ENCODE data around the gene COPA.

The COPA gene

DNA sequence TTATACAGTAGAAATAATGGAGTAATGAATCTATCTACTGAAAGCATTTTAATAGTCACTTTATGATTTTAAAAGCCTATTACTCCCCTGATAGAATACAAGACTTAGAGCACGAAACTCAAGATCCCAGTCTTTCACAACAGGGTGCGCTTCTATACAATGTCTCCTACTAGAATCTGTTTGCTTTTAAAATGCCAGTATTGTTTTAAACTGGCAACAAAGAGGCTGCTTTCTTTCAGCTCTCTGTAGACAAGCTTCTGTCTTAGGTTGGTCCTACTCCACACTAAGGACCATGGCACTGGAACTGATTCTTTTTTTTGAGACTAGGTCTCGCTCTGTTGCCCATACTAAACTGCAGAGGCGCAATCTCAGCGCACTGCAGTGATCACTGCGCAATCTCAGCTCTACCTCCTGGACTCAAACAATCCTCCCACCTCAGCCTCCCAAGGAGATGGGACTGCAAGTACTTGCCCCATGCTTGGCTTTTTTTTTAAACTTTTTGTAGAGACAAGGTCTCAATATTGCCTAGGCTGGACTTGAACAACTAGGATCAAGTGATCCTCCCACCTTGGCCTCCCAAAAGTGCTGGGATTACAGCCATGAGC, 85.5 kb downstream of the COPA start:
- Histone ChIP-seq H3K9ac (ENCODE audit: low read depth in 1 of 2, low read length in 2 of 2) (no peak overlapping the region), H3K36me3 (ENCODE audit: control insufficient read depth in 1 of 2, insufficient read depth in 2 of 2, low read length in 2 of 2) (peaks cover 0 to 15% of the 10 kb centered on the region in 2 donors), H3K9me3 (ENCODE audit: control insufficient read depth in 1 of 2, low read length in 2 of 2) (no peaks in the 10 kb centered on the region), H3K4me3 (ENCODE audit: low read depth in 1 of 2, low read length in 2 of 2) (no peak overlapping the region), H3K4me1 (ENCODE audit: control insufficient read depth in 1 of 2, insufficient read depth in 2 of 2, low read length in 2 of 2) (peaks cover 12 to 20% of the 10 kb centered on the region in 2 donors), H3K27ac (ENCODE audit: low read depth, low read length) (no peak overlapping the region), H3K27me3 (ENCODE audit: control insufficient read depth in 1 of 2, insufficient read depth in 2 of 2, low read length in 2 of 2) (no peaks in the 10 kb centered on the region)

DNA sequence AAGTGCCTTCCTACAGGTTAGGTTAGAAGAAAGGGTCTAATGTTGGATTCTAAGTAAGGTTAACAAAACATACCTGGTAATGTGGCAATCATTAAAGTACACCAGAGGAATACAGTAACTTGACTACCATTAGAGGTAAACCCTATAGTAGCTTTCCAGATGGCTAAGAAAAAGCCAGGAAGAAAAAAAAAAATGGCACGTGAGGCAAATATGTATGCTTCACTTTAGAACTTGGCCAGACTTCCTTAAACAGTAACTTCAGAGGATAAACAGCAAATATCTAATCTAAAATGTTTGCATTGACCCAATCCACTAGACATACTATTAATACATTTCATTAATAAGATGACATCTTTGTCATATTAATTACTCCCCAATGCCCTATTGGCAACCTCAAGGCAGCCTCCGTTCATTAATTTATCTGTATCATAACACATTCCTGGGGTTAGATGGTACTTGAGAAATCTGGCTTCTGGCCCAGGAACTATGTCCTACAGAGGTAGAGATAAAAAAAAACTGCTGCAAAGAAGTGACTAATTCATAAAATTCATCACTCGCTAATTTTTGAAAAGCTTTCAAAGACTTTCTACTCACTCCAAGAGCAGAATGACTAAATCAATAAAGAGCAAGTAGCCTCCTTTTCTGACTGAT, 86.5 kb downstream of the COPA start:
- peaks cover 0 to 15% of the 10 kb centered on the region in 2 donors for H3K36me3 ChIP-seq (ENCODE audit: control insufficient read depth in 1 of 2, insufficient read depth in 2 of 2, low read length in 2 of 2)
- H3K9ac ChIP-seq (ENCODE audit: low read depth in 1 of 2, low read length in 2 of 2): no peak overlapping the region
- peaks cover 12 to 20% of the 10 kb centered on the region in 2 donors for H3K4me1 ChIP-seq (ENCODE audit: control insufficient read depth in 1 of 2, insufficient read depth in 2 of 2, low read length in 2 of 2)
- no peak overlapping the region for H3K27ac ChIP-seq (ENCODE audit: low read depth, low read length)
- no peak overlapping the region for H3K4me3 ChIP-seq (ENCODE audit: low read depth in 1 of 2, low read length in 2 of 2)
- no peaks in the 10 kb centered on the region for H3K9me3 ChIP-seq (ENCODE audit: control insufficient read depth in 1 of 2, low read length in 2 of 2)
- H3K27me3 ChIP-seq (ENCODE audit: control insufficient read depth in 1 of 2, insufficient read depth in 2 of 2, low read length in 2 of 2): no peaks in the 10 kb centered on the region

DNA sequence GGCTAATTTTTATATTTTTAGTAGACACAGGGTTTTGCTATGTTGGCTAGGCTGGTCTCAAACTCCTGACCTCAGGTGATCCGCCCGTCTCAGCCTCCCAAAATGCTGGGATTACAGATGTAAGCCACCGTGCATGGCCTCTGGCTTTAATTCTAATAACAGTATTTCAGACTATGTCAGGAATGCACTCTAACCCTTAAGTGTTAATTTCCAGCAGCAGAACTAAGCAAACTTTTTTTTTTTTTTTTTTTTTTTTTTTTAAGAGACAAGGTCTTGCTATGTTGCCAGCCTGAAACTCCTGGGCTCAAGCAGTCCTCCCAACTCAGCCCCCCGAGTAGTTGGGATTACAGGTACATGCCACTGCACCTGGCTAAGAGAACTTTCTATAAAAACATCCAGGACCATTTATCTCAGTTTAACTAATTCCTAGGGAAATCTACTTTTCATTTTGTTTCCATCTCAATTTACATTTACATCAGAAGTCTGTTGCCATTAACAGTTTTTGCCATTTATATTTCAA, 87.2 kb downstream of the COPA start:
- H3K4me1 ChIP-seq (ENCODE audit: control insufficient read depth in 1 of 2, insufficient read depth in 2 of 2, low read length in 2 of 2): peaks cover 6 to 14% of the 10 kb centered on the region in 2 donors
- no peak overlapping the region for H3K27ac ChIP-seq (ENCODE audit: low read depth, low read length)

DNA sequence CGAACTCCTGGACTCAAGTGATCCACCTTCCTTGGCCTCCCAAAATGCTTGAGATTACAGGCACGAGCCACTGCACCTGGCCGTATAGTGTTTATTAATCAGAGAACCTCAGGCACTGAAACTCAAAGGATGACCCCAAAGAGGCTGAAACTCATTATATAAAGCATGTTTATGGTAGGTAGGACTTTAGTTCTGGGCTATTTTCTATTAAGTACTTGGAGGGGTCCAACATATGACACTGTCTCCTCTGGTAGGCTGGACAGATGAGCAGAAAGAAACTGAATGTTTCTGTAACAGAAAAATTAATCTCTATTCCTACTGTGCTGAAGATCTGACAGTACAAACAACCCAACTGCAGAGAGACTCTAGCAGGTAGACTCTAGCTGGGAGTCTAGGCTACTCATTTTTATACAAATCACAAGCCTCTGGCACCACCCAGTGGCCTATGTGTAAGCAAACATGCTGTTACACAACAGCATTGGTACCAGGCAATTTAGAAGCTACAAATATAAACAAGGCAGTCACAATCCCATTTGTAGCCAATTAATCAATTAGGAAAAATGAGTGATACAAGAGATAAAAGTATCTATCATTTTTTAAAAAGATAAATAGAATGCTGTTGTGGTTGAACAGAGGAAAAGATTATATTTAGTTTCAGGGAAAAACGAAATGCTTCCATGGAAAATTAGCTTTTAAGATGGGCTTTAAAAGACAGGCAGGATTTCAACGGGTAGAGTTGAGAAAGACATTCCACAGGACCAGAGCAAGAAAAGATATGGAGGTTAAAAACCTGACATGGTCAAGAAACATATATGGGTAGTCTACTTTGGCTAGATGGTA, 91.1 kb downstream of the COPA start:
- Histone ChIP-seq H3K36me3 (ENCODE audit: control insufficient read depth in 1 of 2, insufficient read depth in 2 of 2, low read length in 2 of 2) (peaks cover 0 to 15% of the 10 kb centered on the region in 2 donors), H3K27ac (ENCODE audit: low read depth, low read length) (no peak overlapping the region), H3K9me3 (ENCODE audit: control insufficient read depth in 1 of 2, low read length in 2 of 2) (no peaks in the 10 kb centered on the region), H3K9ac (ENCODE audit: low read depth in 1 of 2, low read length in 2 of 2) (peak overlapping the region in 1 of 2 donors; percentile 19), H3K27me3 (ENCODE audit: control insufficient read depth in 1 of 2, insufficient read depth in 2 of 2, low read length in 2 of 2) (no peaks in the 10 kb centered on the region), H3K4me1 (ENCODE audit: control insufficient read depth in 1 of 2, insufficient read depth in 2 of 2, low read length in 2 of 2) (peaks cover 0 to 6% of the 10 kb centered on the region in 2 donors), H3K4me3 (ENCODE audit: low read depth in 1 of 2, low read length in 2 of 2) (no peak overlapping the region)

More for the DNA sequence above, 87.2 kb downstream of the COPA start:
- Histone ChIP-seq H3K9me3 (ENCODE audit: control insufficient read depth in 1 of 2, low read length in 2 of 2) (no peaks in the 10 kb centered on the region), H3K4me3 (ENCODE audit: low read depth in 1 of 2, low read length in 2 of 2) (no peak overlapping the region), H3K27me3 (ENCODE audit: control insufficient read depth in 1 of 2, insufficient read depth in 2 of 2, low read length in 2 of 2) (no peaks in the 10 kb centered on the region), H3K36me3 (ENCODE audit: control insufficient read depth in 1 of 2, insufficient read depth in 2 of 2, low read length in 2 of 2) (peaks cover 0 to 15% of the 10 kb centered on the region in 2 donors), H3K9ac (ENCODE audit: low read depth in 1 of 2, low read length in 2 of 2) (no peak overlapping the region)

GRCh38 chr1:160251011-160251410, 92.0 kb downstream of the COPA start:
- no peaks in the 10 kb centered on the region for H3K9me3 ChIP-seq (ENCODE audit: control insufficient read depth in 1 of 2, low read length in 2 of 2)
- no peaks in the 10 kb centered on the region for H3K27me3 ChIP-seq (ENCODE audit: control insufficient read depth in 1 of 2, insufficient read depth in 2 of 2, low read length in 2 of 2)
- peaks cover 0 to 19% of the 10 kb centered on the region in 2 donors for H3K36me3 ChIP-seq (ENCODE audit: control insufficient read depth in 1 of 2, insufficient read depth in 2 of 2, low read length in 2 of 2)
- no peak overlapping the region for H3K27ac ChIP-seq (ENCODE audit: low read depth, low read length)
- no peak overlapping the region for H3K4me3 ChIP-seq (ENCODE audit: low read depth in 1 of 2, low read length in 2 of 2)
- H3K4me1 ChIP-seq (ENCODE audit: control insufficient read depth in 1 of 2, insufficient read depth in 2 of 2, low read length in 2 of 2): peaks cover 0 to under 1% of the 10 kb centered on the region in 2 donors
- H3K9ac ChIP-seq (ENCODE audit: low read depth in 1 of 2, low read length in 2 of 2): no peak overlapping the region

DNA sequence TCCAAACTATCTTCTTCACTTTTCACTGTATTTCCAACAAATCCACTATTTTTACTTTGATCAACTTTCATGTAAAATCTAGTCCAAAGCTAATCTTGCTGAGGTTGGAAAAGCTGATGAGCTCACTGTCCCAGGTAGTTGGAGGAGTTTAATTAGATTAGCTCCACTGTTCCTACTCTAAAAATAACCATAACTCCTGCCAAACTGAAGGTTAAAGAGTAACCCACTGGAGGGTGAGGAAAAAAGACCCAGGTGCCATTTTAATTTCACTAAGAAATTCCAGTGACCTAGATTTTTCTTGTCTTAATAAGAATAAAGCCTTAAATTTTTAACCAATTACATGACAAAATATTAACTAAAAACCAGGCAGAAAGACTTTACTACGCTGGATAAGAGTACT, 96.0 kb downstream of the COPA start:
- Histone ChIP-seq H3K36me3 (ENCODE audit: control insufficient read depth in 1 of 2, insufficient read depth in 2 of 2, low read length in 2 of 2) (peaks cover 11 to 23% of the 10 kb centered on the region in 2 donors), H3K9ac (ENCODE audit: low read depth in 1 of 2, low read length in 2 of 2) (no peak overlapping the region), H3K4me3 (ENCODE audit: low read depth in 1 of 2, low read length in 2 of 2) (no peak overlapping the region), H3K4me1 (ENCODE audit: control insufficient read depth in 1 of 2, insufficient read depth in 2 of 2, low read length in 2 of 2) (no peaks in the 10 kb centered on the region), H3K27me3 (ENCODE audit: control insufficient read depth in 1 of 2, insufficient read depth in 2 of 2, low read length in 2 of 2) (no peaks in the 10 kb centered on the region), H3K27ac (ENCODE audit: low read depth, low read length) (no peak overlapping the region), H3K9me3 (ENCODE audit: control insufficient read depth in 1 of 2, low read length in 2 of 2) (no peaks in the 10 kb centered on the region)

GRCh38 chr1:160245434-160245833, 97.6 kb downstream of the COPA start:
- peaks cover 11 to 28% of the 10 kb centered on the region in 2 donors for H3K36me3 ChIP-seq (ENCODE audit: control insufficient read depth in 1 of 2, insufficient read depth in 2 of 2, low read length in 2 of 2)
- no peaks in the 10 kb centered on the region for H3K4me1 ChIP-seq (ENCODE audit: control insufficient read depth in 1 of 2, insufficient read depth in 2 of 2, low read length in 2 of 2)
- H3K9ac ChIP-seq (ENCODE audit: low read depth in 1 of 2, low read length in 2 of 2): no peak overlapping the region
- no peak overlapping the region for H3K4me3 ChIP-seq (ENCODE audit: low read depth in 1 of 2, low read length in 2 of 2)
- no peaks in the 10 kb centered on the region for H3K9me3 ChIP-seq (ENCODE audit: control insufficient read depth in 1 of 2, low read length in 2 of 2)
- H3K27me3 ChIP-seq (ENCODE audit: control insufficient read depth in 1 of 2, insufficient read depth in 2 of 2, low read length in 2 of 2): no peaks in the 10 kb centered on the region
- H3K27ac ChIP-seq (ENCODE audit: low read depth, low read length): no peak overlapping the region

DNA sequence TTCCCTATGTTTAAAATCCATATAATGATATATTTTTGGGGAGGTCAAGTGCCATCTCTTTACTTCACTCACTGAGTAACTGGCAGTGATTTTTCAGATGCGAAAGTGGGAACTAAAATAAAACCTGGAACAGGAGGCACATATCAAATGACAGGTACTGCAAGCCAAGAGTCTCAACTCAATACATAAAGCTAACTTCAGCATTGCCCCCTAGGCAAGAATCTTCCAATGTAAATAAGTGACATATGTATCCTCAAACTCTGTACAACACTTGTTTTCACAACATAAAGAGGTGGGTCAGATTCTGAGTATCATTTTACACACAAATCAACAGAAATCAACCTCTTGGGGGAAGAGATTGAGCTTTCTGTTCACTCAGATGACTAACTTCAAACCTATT, 98.8 kb downstream of the COPA start:
- no peak overlapping the region for H3K9ac ChIP-seq (ENCODE audit: low read depth in 1 of 2, low read length in 2 of 2)
- no peaks in the 10 kb centered on the region for H3K9me3 ChIP-seq (ENCODE audit: control insufficient read depth in 1 of 2, low read length in 2 of 2)
- H3K36me3 ChIP-seq (ENCODE audit: control insufficient read depth in 1 of 2, insufficient read depth in 2 of 2, low read length in 2 of 2): peaks cover 23 to 36% of the 10 kb centered on the region in 2 donors
- H3K27me3 ChIP-seq (ENCODE audit: control insufficient read depth in 1 of 2, insufficient read depth in 2 of 2, low read length in 2 of 2): no peaks in the 10 kb centered on the region
- no peak overlapping the region for H3K4me3 ChIP-seq (ENCODE audit: low read depth in 1 of 2, low read length in 2 of 2)
- H3K27ac ChIP-seq (ENCODE audit: low read depth, low read length): no peak overlapping the region
- H3K4me1 ChIP-seq (ENCODE audit: control insufficient read depth in 1 of 2, insufficient read depth in 2 of 2, low read length in 2 of 2): no peaks in the 10 kb centered on the region

GRCh38 chr1:160243767-160244166, 99.3 kb downstream of the COPA start:
- Histone ChIP-seq H3K4me1 (ENCODE audit: control insufficient read depth in 1 of 2, insufficient read depth in 2 of 2, low read length in 2 of 2) (no peaks in the 10 kb centered on the region), H3K36me3 (ENCODE audit: control insufficient read depth in 1 of 2, insufficient read depth in 2 of 2, low read length in 2 of 2) (peaks cover 28 to 41% of the 10 kb centered on the region in 2 donors), H3K27me3 (ENCODE audit: control insufficient read depth in 1 of 2, insufficient read depth in 2 of 2, low read length in 2 of 2) (no peaks in the 10 kb centered on the region), H3K4me3 (ENCODE audit: low read depth in 1 of 2, low read length in 2 of 2) (no peak overlapping the region), H3K9me3 (ENCODE audit: control insufficient read depth in 1 of 2, low read length in 2 of 2) (no peaks in the 10 kb centered on the region), H3K27ac (ENCODE audit: low read depth, low read length) (no peak overlapping the region), H3K9ac (ENCODE audit: low read depth in 1 of 2, low read length in 2 of 2) (no peak overlapping the region)

Measured in duodenal mucosa (tissue), 2 donors.